ENCODE measurements around the gene EIF1B. TPM values are rescaled to one million over a fixed set of nuclear protein-coding genes. Genes with fewer than 3 reads are reported as not detected.

Gene EIF1B
- total and polyA plus RNA-seq, 4 donors, result 43.4 to 84.6 (median 50.8) TPM

- Histone ChIP-seq H3K27ac (ENCODE audit: low read depth in 1 of 2, low read length in 1 of 2) (no peak overlapping the region), H3K36me3 (ENCODE audit: control insufficient read depth in 4 of 4, insufficient read depth in 4 of 4, low read length in 4 of 4) (peaks cover 0 to 14% (median 5%) of the 10 kb centered on the region in 4 donors)
- WGBS, 2 donors, result 87% methylated on average over 1 of the region's 1 CpG
These were observed 2.3 kb upstream of the EIF1B start for GRCh38 chr3:40307176-40307575.

GRCh38 chr3:40308725-40309417 is 636 bp upstream of the EIF1B start:
- no peak for ATAC-seq (ENCODE audit: insufficient read depth, low FRiP score)
- peak overlapping the region; percentile 76 to 80 for H3K9ac ChIP-seq (ENCODE audit: insufficient read depth in 1 of 2, low read length in 2 of 2)
- peaks cover 3 to 26% (median 6%) of the 10 kb centered on the region in 5 donors for H3K4me1 ChIP-seq (ENCODE audit: control insufficient read depth in 5 of 5, insufficient read depth in 5 of 5, low read length in 5 of 5)
- no peaks in the 10 kb centered on the region for H3K27me3 ChIP-seq (ENCODE audit: control insufficient read depth in 3 of 3, insufficient read depth in 3 of 3, low read length in 2 of 3)
- no peak for DNase-seq
- peak overlapping the region; percentile 39 for H3K4me3 ChIP-seq
- no peak for TF ChIP-seq CTCF (IDR thresholded peaks at IDR 0.05; ENCODE audit: control extremely low read depth, extremely low read depth)
- H3K9me3 ChIP-seq (ENCODE audit: control insufficient read depth in 4 of 4, insufficient read depth in 3 of 4, low read length in 3 of 4), result no peaks in the 10 kb centered on the region
- peaks cover 0 to 26% (median 13%) of the 10 kb centered on the region in 4 donors for H3K36me3 ChIP-seq (ENCODE audit: control insufficient read depth in 4 of 4, insufficient read depth in 4 of 4, low read length in 4 of 4)
- 22 to 28% methylated on average over 20 of the region's 20 CpGs for WGBS, 2 donors
- H3K27ac ChIP-seq (ENCODE audit: low read depth in 1 of 2, low read length in 1 of 2), result peak overlapping the region; percentile 55 to 89

More at GRCh38 chr3:40307176-40307575, 2.3 kb upstream of the EIF1B start:
- no peak overlapping the region for H3K9ac ChIP-seq (ENCODE audit: insufficient read depth in 1 of 2, low read length in 2 of 2)
- ATAC-seq (ENCODE audit: insufficient read depth, low FRiP score), result no peak
- no peak for TF ChIP-seq CTCF (IDR thresholded peaks at IDR 0.05; ENCODE audit: control extremely low read depth, extremely low read depth)
- H3K27me3 ChIP-seq (ENCODE audit: control insufficient read depth in 3 of 3, insufficient read depth in 3 of 3, low read length in 2 of 3), result no peaks in the 10 kb centered on the region
- H3K4me3 ChIP-seq, result no peak overlapping the region
- peaks cover 3 to 20% (median 6%) of the 10 kb centered on the region in 5 donors for H3K4me1 ChIP-seq (ENCODE audit: control insufficient read depth in 5 of 5, insufficient read depth in 5 of 5, low read length in 5 of 5)
- no peak for DNase-seq
- H3K9me3 ChIP-seq (ENCODE audit: control insufficient read depth in 4 of 4, insufficient read depth in 3 of 4, low read length in 3 of 4), result no peaks in the 10 kb centered on the region

GRCh38 chr3:40309925-40310695 is 603 bp downstream of the EIF1B start:
- peak; percentile 63 to 71 (median 70) for DNase-seq
- peaks cover 3 to 26% (median 6%) of the 10 kb centered on the region in 5 donors for H3K4me1 ChIP-seq (ENCODE audit: control insufficient read depth in 5 of 5, insufficient read depth in 5 of 5, low read length in 5 of 5)

More at GRCh38 chr3:40309925-40310695, 603 bp downstream of the EIF1B start:
- no peaks in the 10 kb centered on the region for H3K9me3 ChIP-seq (ENCODE audit: control insufficient read depth in 4 of 4, insufficient read depth in 3 of 4, low read length in 3 of 4)
- no peaks in the 10 kb centered on the region for H3K27me3 ChIP-seq (ENCODE audit: control insufficient read depth in 3 of 3, insufficient read depth in 3 of 3, low read length in 2 of 3)
- WGBS, 2 donors, result 0 to 1% methylated on average over 49 of the region's 49 CpGs
- H3K36me3 ChIP-seq (ENCODE audit: control insufficient read depth in 4 of 4, insufficient read depth in 4 of 4, low read length in 4 of 4), result peaks cover 4 to 34% (median 14%) of the 10 kb centered on the region in 4 donors
- peak overlapping the region; percentile 72 for H3K4me3 ChIP-seq
- H3K27ac ChIP-seq (ENCODE audit: low read depth in 1 of 2, low read length in 1 of 2), result peak overlapping the region; percentile 96 to 99
- H3K9ac ChIP-seq (ENCODE audit: insufficient read depth in 1 of 2, low read length in 2 of 2), result peak overlapping the region; percentile 71 to 84
- peak; percentile 31 for ATAC-seq (ENCODE audit: insufficient read depth, low FRiP score)
- no peak for TF ChIP-seq CTCF (IDR thresholded peaks at IDR 0.05; ENCODE audit: control extremely low read depth, extremely low read depth)

Measured in lung (tissue), 12 donors.